B cell (primary cell): ENCODE data around the gene TSTD2. TPM values are rescaled to one million over a fixed set of nuclear protein-coding genes. Genes with fewer than 3 reads are reported as not detected.

ENCODE experiments used
- ATAC-seq: fragments of 200-7000 bp; cut with Tn5 transposase; one replicate; pipeline ENCODE4 v1.10.0; 2021; ENCODE audit warnings: low read depth, mild to moderate bottlenecking, moderate number of reproducible peaks, moderate library complexity
- CTCF ChIA-PET: fragments of 350-600 bp; sonication (Branson Sonifier 250); formaldehyde crosslinking; loops from one replicate; lab custom pipeline; 2021; ENCODE audit warnings: antibody characterized with exemption, inconsistent platforms; lab: Charles Lee
- POLR2A ChIA-PET: fragments of 350-600 bp; sonication (Branson Sonifier 250); formaldehyde crosslinking; loops from one replicate; lab custom pipeline; 2021; ENCODE audit warnings: antibody characterized with exemption; lab: Charles Lee
- DNase-seq: peaks from one replicate; pipeline ENCODE4 v3.0.0; 2013
- H2AFZ ChIP-seq: 2 replicates; pipeline ENCODE4 v1.6.1; 2012; ENCODE audit warnings: mild to moderate bottlenecking, low read depth, low read length; ENCODE audit not compliant: insufficient read depth, poor library complexity, severe bottlenecking
- H3K27ac ChIP-seq, 2 donors: 1 replicate in 1 of 2; 2 replicates in 1 of 2; pipeline ENCODE4 v1.5.1; 2012 to 2013; ENCODE audit warnings: low read length in 2 of 2, mild to moderate bottlenecking in 2 of 2, moderate library complexity in 1 of 2
- H3K27me3 ChIP-seq, 4 experiments: fragments of 200-600 bp in 1 of 4; sonication (generic) in 1 of 4; replicated peaks in 1 of 4; 1 replicate in 2 of 4; 2 replicates in 2 of 4; pipeline versions ENCODE4 v1.6.1 to v1.7.0; 2013 to 2016; ENCODE audit warnings: low read length in 3 of 4, mild to moderate bottlenecking in 2 of 4, mixed read lengths in 1 of 4, moderate library complexity in 1 of 4; ENCODE audit not compliant: insufficient read depth in 4 of 4, control insufficient read depth in 3 of 4; ENCODE audit errors: control extremely low read depth in 1 of 4
- H3K36me3 ChIP-seq, 2 experiments: replicated peaks in 1 of 2; 1 replicate in 1 of 2; 2 replicates in 1 of 2; pipeline versions ENCODE4 v1.6.1 to v1.7.1; 2013; ENCODE audit warnings: low read length in 1 of 2; ENCODE audit not compliant: insufficient read depth in 2 of 2, control insufficient read depth in 1 of 2; ENCODE audit errors: control extremely low read depth in 1 of 2, extremely low read depth in 1 of 2
- H3K4me1 ChIP-seq, 2 donors: fragments of 200-600 bp in 1 of 2; sonication (generic) in 1 of 2; 1 replicate in 1 of 2; 2 replicates in 1 of 2; pipeline versions ENCODE4 v1.5.1 to v1.6.1; 2013 to 2017; ENCODE audit warnings: low read length in 2 of 2; ENCODE audit not compliant: control insufficient read depth in 2 of 2, insufficient read depth in 2 of 2
- H3K4me2 ChIP-seq: replicated peaks from 2 replicates; pipeline ENCODE3; 2012; ENCODE audit warnings: mild to moderate bottlenecking, low read depth, low read length; ENCODE audit not compliant: poor library complexity, severe bottlenecking
- H3K4me3 ChIP-seq, 5 experiments: fragments of 200-600 bp in 1 of 5; sonication (generic) in 1 of 5; 1 replicate in 3 of 5; 2 replicates in 2 of 5; pipeline versions ENCODE4 v1.5.1 to v1.7.0; 2011 to 2016; ENCODE audit warnings: low read length in 4 of 5, mild to moderate bottlenecking in 4 of 5, low read depth in 2 of 5, control low read depth in 1 of 5, moderate library complexity in 1 of 5; ENCODE audit not compliant: insufficient read depth in 1 of 5; ENCODE audit errors: control extremely low read depth in 1 of 5, extremely low read depth in 1 of 5
- H3K79me2 ChIP-seq: fragments of 200-600 bp; sonication (generic); one replicate; pipeline ENCODE4 v1.6.0; 2016; ENCODE audit warnings: low read length; ENCODE audit not compliant: control insufficient read depth, insufficient read depth
- H3K9ac ChIP-seq: fragments of 200-600 bp; sonication (generic); 2 replicates; pipeline ENCODE4 v1.6.1; 2017; ENCODE audit warnings: mild to moderate bottlenecking, low read length, moderate library complexity
- H3K9me3 ChIP-seq, 3 donors: one replicate each; pipeline versions ENCODE4 v1.6.1 to v1.7.1; 2013; ENCODE audit warnings: low read length in 2 of 3; ENCODE audit not compliant: control insufficient read depth in 2 of 3, insufficient read depth in 1 of 3; ENCODE audit errors: control extremely low read depth in 1 of 3
- H4K20me1 ChIP-seq: 2 replicates; pipeline ENCODE4 v1.6.0; 2012; ENCODE audit warnings: mild to moderate bottlenecking, low read length; ENCODE audit not compliant: insufficient read depth, control insufficient read depth, poor library complexity, severe bottlenecking
- H3K27ac Mint-ChIP-seq: one replicate; pipeline ENCODE4 v1.8.0; 2021; ENCODE audit warnings: mixed read lengths
- H3K27me3 Mint-ChIP-seq: one replicate; pipeline ENCODE4 v1.8.0; 2021; ENCODE audit warnings: mixed read lengths
- H3K4me1 Mint-ChIP-seq: one replicate; pipeline ENCODE4 v1.8.0; 2021; ENCODE audit warnings: mixed read lengths
- H3K4me3 Mint-ChIP-seq: one replicate; pipeline ENCODE4 v1.8.0; 2021; ENCODE audit warnings: mixed read lengths
- H3K9me3 Mint-ChIP-seq: one replicate; pipeline ENCODE4 v1.8.0; 2022; ENCODE audit warnings: mixed read lengths; ENCODE audit not compliant: insufficient read depth
- EZH2 ChIP-seq: IDR thresholded peaks from 2 replicates; pipeline ENCODE4 v1.6.1; 2012; ENCODE audit warnings: borderline replicate concordance, low read depth, mild to moderate bottlenecking, moderate library complexity, low read length; ENCODE audit not compliant: insufficient read depth, poor library complexity, severe bottlenecking
- WGBS: methylation state at CpG from one replicate; pipeline ENCODE4 v1.1.5; 2013; ENCODE audit warnings: missing lambda C conversion rate; ENCODE audit not compliant: insufficient coverage; 5-methylcytosine and 5-hydroxymethylcytosine counted together
- intact Hi-C: fragments of 100-400 bp; cut with micrococcal nuclease; formaldehyde crosslinking; loops from one replicate; pipeline ENCODE4 v1.10.0; 2022
- polyA plus RNA-seq: library from polyadenylated mRNA; depleted of rRNA; stranded (reverse); fragments of >200 nt; gene quantifications from 2 replicates; pipeline ENCODE4 v1.2.3, GENCODE V29; 2012
- total RNA-seq, 2 donors: library from RNA; stranded (reverse); fragments of 120-200 nt in 1 of 2; gene quantifications; 1 replicate in 1 of 2; 2 replicates in 1 of 2; pipeline versions ENCODE4 v1.2.3 to v1.2.4, GENCODE V29; 2013 to 2022
- TF ChIP-seq, protein P1 (sequence below): fragments of 200-600 bp; IDR thresholded peaks from one replicate; pipeline ENCODE4 v1.8.0; 2022; ENCODE audit warnings: antibody characterized with exemption, mild to moderate bottlenecking

Gene TSTD2
- total and polyA plus RNA-seq, 2 donors (not counting 1 experiment from before 2014, with no cell fraction given) = 12.7 to 29.2 TPM

DNA sequence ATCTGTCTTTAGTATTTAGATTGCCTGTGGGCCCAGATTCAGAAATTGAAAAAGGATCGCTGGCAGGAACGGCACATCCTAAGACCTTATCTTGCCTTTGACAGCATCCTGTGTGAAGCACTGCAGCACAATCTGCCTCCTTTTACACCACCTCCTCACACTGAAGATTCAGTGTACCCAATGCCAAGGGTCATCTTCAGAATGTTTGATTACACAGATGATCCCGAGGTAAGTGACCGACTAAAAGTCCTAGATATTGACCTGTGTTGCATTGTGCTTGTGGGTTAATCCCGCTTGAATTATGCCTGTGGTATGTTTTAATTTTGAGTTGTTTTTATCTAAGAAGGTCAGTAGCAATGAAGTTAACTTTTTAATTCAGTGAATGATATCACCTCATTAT lies 14.8 kb upstream of the TSTD2 start:
- Mint-ChIP-seq H3K9me3 (no peaks in the 10 kb centered on the region), H3K4me1 (no peaks in the 10 kb centered on the region), H3K4me3 (no peak overlapping the region), H3K27me3 (no peaks in the 10 kb centered on the region), H3K27ac (no peak overlapping the region)
- no peaks in the 10 kb centered on the region for H3K27me3 ChIP-seq
- H3K9ac ChIP-seq = no peak overlapping the region
- H3K4me3 ChIP-seq = no peak overlapping the region
- H3K36me3 ChIP-seq = peaks cover 12 to 65% of the 10 kb centered on the region in 2 experiments
- no peaks in the 10 kb centered on the region for H3K79me2 ChIP-seq
- H3K9me3 ChIP-seq = no peaks in the 10 kb centered on the region
- no peaks in the 10 kb centered on the region for H3K4me1 ChIP-seq
- intact Hi-C loops = no loop called here
- H2AFZ ChIP-seq = no peak overlapping the region
- DNase-seq = no peak
- no peak for ATAC-seq
- WGBS = 100% methylated on average over 4 of the region's 5 CpGs
- ChIA-PET POLR2A (no interaction called here), CTCF (no interaction called here)
- H4K20me1 ChIP-seq = no peaks in the 10 kb centered on the region
- no peak overlapping the region for H3K27ac ChIP-seq
- no peak overlapping the region for H3K4me2 ChIP-seq
- no peak for TF ChIP-seq EZH2
- TF ChIP-seq, protein P1, sequence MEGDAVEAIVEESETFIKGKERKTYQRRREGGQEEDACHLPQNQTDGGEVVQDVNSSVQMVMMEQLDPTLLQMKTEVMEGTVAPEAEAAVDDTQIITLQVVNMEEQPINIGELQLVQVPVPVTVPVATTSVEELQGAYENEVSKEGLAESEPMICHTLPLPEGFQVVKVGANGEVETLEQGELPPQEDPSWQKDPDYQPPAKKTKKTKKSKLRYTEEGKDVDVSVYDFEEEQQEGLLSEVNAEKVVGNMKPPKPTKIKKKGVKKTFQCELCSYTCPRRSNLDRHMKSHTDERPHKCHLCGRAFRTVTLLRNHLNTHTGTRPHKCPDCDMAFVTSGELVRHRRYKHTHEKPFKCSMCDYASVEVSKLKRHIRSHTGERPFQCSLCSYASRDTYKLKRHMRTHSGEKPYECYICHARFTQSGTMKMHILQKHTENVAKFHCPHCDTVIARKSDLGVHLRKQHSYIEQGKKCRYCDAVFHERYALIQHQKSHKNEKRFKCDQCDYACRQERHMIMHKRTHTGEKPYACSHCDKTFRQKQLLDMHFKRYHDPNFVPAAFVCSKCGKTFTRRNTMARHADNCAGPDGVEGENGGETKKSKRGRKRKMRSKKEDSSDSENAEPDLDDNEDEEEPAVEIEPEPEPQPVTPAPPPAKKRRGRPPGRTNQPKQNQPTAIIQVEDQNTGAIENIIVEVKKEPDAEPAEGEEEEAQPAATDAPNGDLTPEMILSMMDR = no peak

DNA sequence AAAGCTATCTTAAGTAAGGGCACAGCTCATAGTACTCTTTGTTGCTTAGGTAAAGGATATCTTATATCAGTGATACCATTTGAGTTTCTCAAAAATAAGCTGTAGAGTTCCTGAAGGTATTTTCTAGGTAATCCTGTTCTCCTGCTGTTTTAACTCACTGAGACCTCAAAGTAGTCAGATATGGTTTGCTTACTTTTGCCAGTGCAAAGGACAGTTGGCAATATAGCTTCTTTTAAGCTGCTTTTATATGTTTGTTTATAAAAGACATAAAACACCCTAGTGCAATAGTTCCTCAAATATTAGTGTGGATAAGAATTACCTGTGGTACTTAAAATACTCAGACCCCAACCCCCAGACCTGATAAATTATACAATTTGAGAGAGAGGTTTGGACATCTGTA lies 12.6 kb upstream of the TSTD2 start:
- H3K27ac Mint-ChIP-seq = no peak overlapping the region
- Histone ChIP-seq H3K79me2 (peaks cover 4% of the 10 kb centered on the region), H4K20me1 (no peaks in the 10 kb centered on the region), H2AFZ (no peak overlapping the region), H3K4me3 (no peak overlapping the region), H3K9me3 (no peaks in the 10 kb centered on the region), H3K27ac (no peak overlapping the region), H3K27me3 (no peaks in the 10 kb centered on the region), H3K36me3 (peaks cover 16 to 77% of the 10 kb centered on the region in 2 experiments), H3K4me1 (no peaks in the 10 kb centered on the region), H3K4me2 (no peak overlapping the region), H3K9ac (no peak overlapping the region)
- H3K4me3 Mint-ChIP-seq = no peak overlapping the region
- ChIA-PET CTCF (interaction anchor here (0.7 to 1.3 kb wide), 3 partner anchors 20 to 30 kb away, joined by 3 to 4 read pairs (median 4); no protein-coding TSS in a partner anchor), POLR2A (no interaction called here)
- DNase-seq = no peak
- intact Hi-C loops = no loop called here
- TF ChIP-seq EZH2 = no peak
- TF ChIP-seq, protein P1 = no peak
- H3K4me1 Mint-ChIP-seq = no peaks in the 10 kb centered on the region
- no peaks in the 10 kb centered on the region for H3K9me3 Mint-ChIP-seq
- no peak for ATAC-seq
- no peaks in the 10 kb centered on the region for H3K27me3 Mint-ChIP-seq
